OCI-LY7 (cell line): ENCODE data around the gene BDKRB1. TPM values are rescaled to one million over a fixed set of nuclear protein-coding genes. Genes with fewer than 3 reads are reported as not detected.

ENCODE experiments used
- BruUV-seq: library from RNA; stranded (reverse); fragments of 400-500 nt; replicated peaks from 2 replicates; lab custom pipeline; 2021; lab: Mats Ljungman, UMichigan
- CTCF ChIA-PET: fragments of 300-600 bp; sonication (Branson Sonifier 250); formaldehyde crosslinking; loops from one replicate; lab custom pipeline; 2022; ENCODE audit warnings: antibody characterized with exemption; ENCODE audit not compliant: unreplicated experiment; lab: Charles Lee
- POLR2A ChIA-PET: fragments of 300-600 bp; sonication (Branson Sonifier 250); formaldehyde crosslinking; loops from one replicate; lab custom pipeline; 2022; ENCODE audit warnings: antibody characterized with exemption; lab: Charles Lee
- DNase-seq: peaks from one replicate; pipeline ENCODE4 v3.0.0-alpha.2; 2015; ENCODE audit warnings: low spot score
- H2AFZ ChIP-seq: fragments of 200-600 bp; sonication (generic), shearing (Covaris generic); 2 replicates; pipeline ENCODE4 v1.6.1; 2014; ENCODE audit warnings: mild to moderate bottlenecking, antibody characterized with exemption, low read length, moderate library complexity
- H3K27ac ChIP-seq: fragments of 200-600 bp; sonication (generic); 2 replicates; pipeline ENCODE4 v1.5.1; 2014; ENCODE audit warnings: mixed run types, low read depth, mild to moderate bottlenecking, moderate library complexity, low read length, inconsistent platforms; ENCODE audit not compliant: poor library complexity, severe bottlenecking
- H3K36me3 ChIP-seq: fragments of 200-600 bp; sonication (generic); 2 replicates; pipeline ENCODE4 v1.6.1; 2014; ENCODE audit warnings: mild to moderate bottlenecking, antibody characterized with exemption, low read length, moderate library complexity, mixed read lengths; ENCODE audit not compliant: insufficient read depth
- H3K4me1 ChIP-seq: fragments of 200-600 bp; sonication (generic); 2 replicates; pipeline ENCODE4 v1.5.1; 2014; ENCODE audit warnings: mild to moderate bottlenecking, low read length; ENCODE audit not compliant: insufficient read depth, poor library complexity, severe bottlenecking
- H3K4me2 ChIP-seq: fragments of 200-600 bp; sonication (generic); 2 replicates; pipeline ENCODE4 v1.6.1; 2014; ENCODE audit warnings: mild to moderate bottlenecking, low read length
- H3K4me3 ChIP-seq: fragments of 200-600 bp; sonication (generic); 2 replicates; pipeline ENCODE4 v1.5.1; 2014; ENCODE audit warnings: mild to moderate bottlenecking, low read depth, low read length; ENCODE audit not compliant: poor library complexity, severe bottlenecking
- H3K79me2 ChIP-seq: fragments of 200-600 bp; sonication (generic); 2 replicates; pipeline ENCODE4 v1.6.1; 2016; ENCODE audit warnings: low read depth, mild to moderate bottlenecking, low read length, moderate library complexity, mixed read lengths; ENCODE audit not compliant: insufficient read depth
- H3K9me2 ChIP-seq: fragments of 200-600 bp; sonication (generic); 2 replicates; pipeline ENCODE4 v1.6.1; 2016; ENCODE audit warnings: mild to moderate bottlenecking, low read length, mixed read lengths; ENCODE audit not compliant: insufficient read depth
- H3K9me3 ChIP-seq: fragments of 200-600 bp; sonication (generic); 2 replicates; pipeline ENCODE4 v1.6.1; 2014; ENCODE audit warnings: mild to moderate bottlenecking, mixed run types, low read length, mixed read lengths
- H4K20me1 ChIP-seq: fragments of 200-600 bp; sonication (generic); 2 replicates; pipeline ENCODE4 v1.6.1; 2014; ENCODE audit warnings: mild to moderate bottlenecking, antibody characterized with exemption, low read length, moderate library complexity, mixed read lengths; ENCODE audit not compliant: insufficient read depth
- CTCF ChIP-seq: fragments of 200-600 bp; sonication (generic); conservative IDR thresholded peaks from 2 replicates; pipeline ENCODE4 v1.5.1; 2014; ENCODE audit warnings: mild to moderate bottlenecking, antibody characterized with exemption, low read length, moderate library complexity, mixed read lengths
- EZH2phosphoT487 ChIP-seq: fragments of 200-600 bp; sonication (generic); IDR thresholded peaks from 2 replicates; pipeline ENCODE4 v1.6.1; 2018; ENCODE audit warnings: low read depth, borderline replicate concordance, mild to moderate bottlenecking, mixed run types, antibody characterized with exemption, low read length, moderate library complexity, mixed read lengths
- intact Hi-C: fragments of 100-400 bp; cut with micrococcal nuclease; formaldehyde crosslinking; loops from one replicate; pipeline ENCODE4 v1.10.0; 2022; ENCODE audit not compliant: unreplicated experiment
- total RNA-seq, 2 experiments: library from RNA; depleted of rRNA in 1 of 2; stranded (reverse); fragments of >200 nt in 1 of 2; shearing (Covaris generic) in 1 of 2; gene quantifications; 2 replicates each; pipeline ENCODE4 v1.2.3, GENCODE V29; 2014 to 2022

The BDKRB1 gene
- total RNA-seq, 2 experiments from 2014 or later: not detected

DNA sequence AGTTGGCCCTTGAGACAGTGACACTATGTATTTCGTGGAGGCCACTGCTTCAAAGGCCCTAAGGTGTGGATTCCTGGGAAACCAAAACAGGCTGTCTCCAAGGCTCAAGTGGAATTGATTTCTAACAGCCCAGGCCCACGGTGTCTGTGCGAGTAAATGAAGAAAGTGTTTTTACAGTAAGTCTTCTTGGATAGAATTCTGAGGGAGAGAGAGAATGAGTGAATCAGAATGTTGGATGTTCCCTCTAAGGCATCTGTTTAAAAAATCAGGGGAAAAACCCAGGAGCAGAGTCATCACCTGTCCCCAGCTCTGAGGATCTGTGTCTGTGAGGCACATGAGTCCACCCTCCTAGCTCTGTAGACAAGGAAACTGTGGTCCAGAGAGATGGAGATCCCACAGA, 22.3 kb upstream of the BDKRB1 start:
- no peak for DNase-seq
- no peaks in the 10 kb centered on the region for H3K79me2 ChIP-seq
- BruUV-seq: no TSS peak
- no peak overlapping the region for H3K4me3 ChIP-seq
- no peaks in the 10 kb centered on the region for H3K9me3 ChIP-seq
- H3K27ac ChIP-seq: no peak overlapping the region
- H3K36me3 ChIP-seq: no peaks in the 10 kb centered on the region
- no peaks in the 10 kb centered on the region for H4K20me1 ChIP-seq
- intact Hi-C loops: no loop called here
- POLR2A ChIA-PET: no interaction called here
- no peak for TF ChIP-seq CTCF
- TF ChIP-seq EZH2phosphoT487: no peak
- H2AFZ ChIP-seq: no peak overlapping the region
- H3K4me2 ChIP-seq: no peak overlapping the region
- H3K4me1 ChIP-seq: no peaks in the 10 kb centered on the region
- CTCF ChIA-PET: no interaction called here
- no peaks in the 10 kb centered on the region for H3K9me2 ChIP-seq

- POLR2A ChIA-PET: no interaction called here
- H3K79me2 ChIP-seq: no peaks in the 10 kb centered on the region
- no TSS peak for BruUV-seq
Observed at GRCh38 chr14:96235426-96235825, 20.6 kb upstream of the BDKRB1 start.

More at GRCh38 chr14:96235426-96235825, 20.6 kb upstream of the BDKRB1 start:
- no peaks in the 10 kb centered on the region for H3K9me3 ChIP-seq
- no peaks in the 10 kb centered on the region for H3K9me2 ChIP-seq
- no peaks in the 10 kb centered on the region for H4K20me1 ChIP-seq
- DNase-seq: no peak
- TF ChIP-seq EZH2phosphoT487 (no peak), CTCF (no peak)
- H3K4me3 ChIP-seq: no peak overlapping the region
- intact Hi-C loops: no loop called here
- no peaks in the 10 kb centered on the region for H3K4me1 ChIP-seq
- no peak overlapping the region for H2AFZ ChIP-seq
- CTCF ChIA-PET: no interaction called here
- no peak overlapping the region for H3K4me2 ChIP-seq
- no peak overlapping the region for H3K27ac ChIP-seq
- H3K36me3 ChIP-seq: no peaks in the 10 kb centered on the region
